Stomach smooth muscle (tissue), 2 donors: Measurements from ENCODE around the gene CRISP2.
"Not testable (repeated sequence)": the region's sequence is repeated elsewhere in the genome, so short reads cannot be mapped to it uniquely, and the experiment has no call there.

Experiments
- H3K27ac ChIP-seq: one replicate; pipeline ENCODE4 v1.7.0; 2013; ENCODE audit warnings: mild to moderate bottlenecking, low read length, inconsistent platforms
- H3K27me3 ChIP-seq, 2 donors: one replicate each; pipeline ENCODE4 v1.7.0; 2013; ENCODE audit warnings: low read length in 2 of 2; ENCODE audit not compliant: insufficient read depth in 2 of 2, control insufficient read depth in 1 of 2
- H3K36me3 ChIP-seq, 2 donors: one replicate each; pipeline ENCODE4 v1.7.0; 2013; ENCODE audit warnings: low read length in 2 of 2; ENCODE audit not compliant: control insufficient read depth in 2 of 2, insufficient read depth in 2 of 2
- H3K4me1 ChIP-seq: one replicate; pipeline ENCODE4 v1.7.0; 2013; ENCODE audit warnings: low read length; ENCODE audit not compliant: control insufficient read depth, insufficient read depth
- H3K4me3 ChIP-seq, 2 donors: one replicate each; pipeline ENCODE4 v1.7.0; 2013; ENCODE audit warnings: low read length in 2 of 2
- H3K9ac ChIP-seq, 2 donors: one replicate each; pipeline ENCODE4 v1.7.0; 2013; ENCODE audit warnings: low read length in 2 of 2, mild to moderate bottlenecking in 1 of 2
- H3K9me3 ChIP-seq, 2 donors: one replicate each; pipeline ENCODE4 v1.7.0; 2013; ENCODE audit warnings: low read length in 2 of 2; ENCODE audit not compliant: control insufficient read depth in 2 of 2
- donor health status: healthy.
- donor health status: Pancreatic carcinoma.

Gene CRISP2

GRCh38 chr6:49713346-49713745, at the start of gene CRISP2:
TSS of gene CRISP2 (minus strand) at chr6:49713543. CDS start at chr6:49709196, 4,347 bp downstream.
- no peak within 1 kb of the TSS for H3K9ac ChIP-seq
- H3K9me3 ChIP-seq: no peaks in the 10 kb centered on the region
- H3K27ac ChIP-seq: no peak within 1 kb of the TSS
- H3K36me3 ChIP-seq: no peaks in the 10 kb centered on the region
- no peaks in the 10 kb centered on the region for H3K4me1 ChIP-seq
- no peaks in the 10 kb centered on the region for H3K27me3 ChIP-seq
- H3K4me3 ChIP-seq: no peak within 1 kb of the TSS

- Histone ChIP-seq H3K9me3 (no peaks in the 10 kb centered on the region), H3K4me1 (no peaks in the 10 kb centered on the region), H3K27me3 (no peaks in the 10 kb centered on the region), H3K36me3 (no peaks in the 10 kb centered on the region), H3K4me3 (no peak within 1 kb of the TSS), H3K27ac (no peak within 1 kb of the TSS), H3K9ac (no peak within 1 kb of the TSS)
These were observed 30.9 kb upstream of the CRISP2 start, which contains the start of gene CRISP3 for GRCh38 chr6:49744259-49744658. TSS of gene CRISP3 (minus strand) at chr6:49744388. CDS start at chr6:49744367, 21 bp downstream.

- no peak overlapping the region for H3K4me3 ChIP-seq
- no peaks in the 10 kb centered on the region for H3K36me3 ChIP-seq
- no peak overlapping the region for H3K9ac ChIP-seq
- H3K9me3 ChIP-seq: no peaks in the 10 kb centered on the region
- no peaks in the 10 kb centered on the region for H3K4me1 ChIP-seq
- H3K27me3 ChIP-seq: no peaks in the 10 kb centered on the region
- no peak overlapping the region for H3K27ac ChIP-seq
These were observed 30.1 kb upstream of the CRISP2 start for GRCh38 chr6:49743429-49743828.

GRCh38 chr6:49739423-49739822, 26.1 kb upstream of the CRISP2 start:
- H3K4me1 ChIP-seq: no peaks in the 10 kb centered on the region

GRCh38 chr6:49736017-49736508, 22.7 kb upstream of the CRISP2 start:
- Histone ChIP-seq H3K27me3 (no peaks in the 10 kb centered on the region), H3K27ac (no peak overlapping the region), H3K9me3 (no peaks in the 10 kb centered on the region), H3K36me3 (no peaks in the 10 kb centered on the region), H3K4me3 (no peak overlapping the region), H3K9ac (no peak overlapping the region), H3K4me1 (no peaks in the 10 kb centered on the region)

More at GRCh38 chr6:49739423-49739822, 26.1 kb upstream of the CRISP2 start:
- no peak overlapping the region for H3K9ac ChIP-seq
- no peak overlapping the region for H3K27ac ChIP-seq
- H3K36me3 ChIP-seq: no peaks in the 10 kb centered on the region
- no peaks in the 10 kb centered on the region for H3K27me3 ChIP-seq
- no peaks in the 10 kb centered on the region for H3K9me3 ChIP-seq
- H3K4me3 ChIP-seq: no peak overlapping the region

- H3K4me1 ChIP-seq: no peaks in the 10 kb centered on the region
- H3K4me3 ChIP-seq: no peak overlapping the region
- H3K9ac ChIP-seq: no peak overlapping the region
- no peaks in the 10 kb centered on the region for H3K36me3 ChIP-seq
- no peak overlapping the region for H3K27ac ChIP-seq
- no peaks in the 10 kb centered on the region for H3K27me3 ChIP-seq
- no peaks in the 10 kb centered on the region for H3K9me3 ChIP-seq
These were observed 20.3 kb upstream of the CRISP2 start for GRCh38 chr6:49733680-49734079.

GRCh38 chr6:49732781-49733180, 19.4 kb upstream of the CRISP2 start:
- H3K4me1 ChIP-seq: no peaks in the 10 kb centered on the region
- H3K27me3 ChIP-seq: no peaks in the 10 kb centered on the region
- H3K27ac ChIP-seq: no peak overlapping the region
- H3K9me3 ChIP-seq: no peaks in the 10 kb centered on the region
- H3K4me3 ChIP-seq: no peak overlapping the region
- H3K36me3 ChIP-seq: no peaks in the 10 kb centered on the region
- no peak overlapping the region for H3K9ac ChIP-seq

- Histone ChIP-seq H3K4me1 (no peaks in the 10 kb centered on the region), H3K9me3 (no peaks in the 10 kb centered on the region), H3K9ac (no peak overlapping the region), H3K27me3 (no peaks in the 10 kb centered on the region), H3K36me3 (no peaks in the 10 kb centered on the region), H3K27ac (no peak overlapping the region), H3K4me3 (no peak overlapping the region)
These were observed 16.9 kb upstream of the CRISP2 start for GRCh38 chr6:49730251-49730650.

GRCh38 chr6:49723917-49724316, 10.6 kb upstream of the CRISP2 start:
- H3K27me3 ChIP-seq, H3K36me3 ChIP-seq, H3K27ac ChIP-seq, H3K4me3 ChIP-seq, H3K9ac ChIP-seq, H3K9me3 ChIP-seq, H3K4me1 ChIP-seq: not testable (repeated sequence)

- Histone ChIP-seq H3K27ac (no peak overlapping the region), H3K4me1 (no peaks in the 10 kb centered on the region), H3K4me3 (no peak overlapping the region), H3K9ac (no peak overlapping the region), H3K36me3 (no peaks in the 10 kb centered on the region), H3K9me3 (peaks cover 2 to 4% of the 10 kb centered on the region in 2 donors), H3K27me3 (no peaks in the 10 kb centered on the region)
These were observed 8.0 kb upstream of the CRISP2 start for GRCh38 chr6:49721297-49721696.

- peaks cover 2 to 4% of the 10 kb centered on the region in 2 donors for H3K9me3 ChIP-seq
- no peaks in the 10 kb centered on the region for H3K4me1 ChIP-seq
- no peaks in the 10 kb centered on the region for H3K36me3 ChIP-seq
- no peaks in the 10 kb centered on the region for H3K27me3 ChIP-seq
- no peak overlapping the region for H3K27ac ChIP-seq
- no peak overlapping the region for H3K4me3 ChIP-seq
- no peak overlapping the region for H3K9ac ChIP-seq
These were observed 7.0 kb upstream of the CRISP2 start for GRCh38 chr6:49720372-49720771.
